HG03571 (cell line): ENCODE data around the gene FNIP2.
"Not testable (repeated sequence)": the region's sequence is repeated elsewhere in the genome, so short reads cannot be mapped to it uniquely, and the experiment has no call there.

Experiments
- ATAC-seq: cut with Tn5 transposase; IDR thresholded peaks from one replicate; pipeline ENCODE4 v1.9.1; 2021; ENCODE audit not compliant: unreplicated experiment

FNIP2 gene

GRCh38 chr4:158948071-158948470, 179.2 kb downstream of the FNIP2 start:
- no peak for ATAC-seq

GRCh38 chr4:158949099-158949498, 180.3 kb downstream of the FNIP2 start:
- no peak for ATAC-seq

- not testable (repeated sequence) for ATAC-seq
Observed at GRCh38 chr4:158952221-158952774, 183.5 kb downstream of the FNIP2 start.

GRCh38 chr4:158956345-158956744, 187.5 kb downstream of the FNIP2 start:
- not testable (repeated sequence) for ATAC-seq

GRCh38 chr4:158956918-158957317, 188.1 kb downstream of the FNIP2 start:
- not testable (repeated sequence) for ATAC-seq
